ENCODE measurements around the gene MKLN1.
A peak's percentile ranks its signal among the peaks of the same experiment; 100 is the strongest.

MKLN1 gene

DNA sequence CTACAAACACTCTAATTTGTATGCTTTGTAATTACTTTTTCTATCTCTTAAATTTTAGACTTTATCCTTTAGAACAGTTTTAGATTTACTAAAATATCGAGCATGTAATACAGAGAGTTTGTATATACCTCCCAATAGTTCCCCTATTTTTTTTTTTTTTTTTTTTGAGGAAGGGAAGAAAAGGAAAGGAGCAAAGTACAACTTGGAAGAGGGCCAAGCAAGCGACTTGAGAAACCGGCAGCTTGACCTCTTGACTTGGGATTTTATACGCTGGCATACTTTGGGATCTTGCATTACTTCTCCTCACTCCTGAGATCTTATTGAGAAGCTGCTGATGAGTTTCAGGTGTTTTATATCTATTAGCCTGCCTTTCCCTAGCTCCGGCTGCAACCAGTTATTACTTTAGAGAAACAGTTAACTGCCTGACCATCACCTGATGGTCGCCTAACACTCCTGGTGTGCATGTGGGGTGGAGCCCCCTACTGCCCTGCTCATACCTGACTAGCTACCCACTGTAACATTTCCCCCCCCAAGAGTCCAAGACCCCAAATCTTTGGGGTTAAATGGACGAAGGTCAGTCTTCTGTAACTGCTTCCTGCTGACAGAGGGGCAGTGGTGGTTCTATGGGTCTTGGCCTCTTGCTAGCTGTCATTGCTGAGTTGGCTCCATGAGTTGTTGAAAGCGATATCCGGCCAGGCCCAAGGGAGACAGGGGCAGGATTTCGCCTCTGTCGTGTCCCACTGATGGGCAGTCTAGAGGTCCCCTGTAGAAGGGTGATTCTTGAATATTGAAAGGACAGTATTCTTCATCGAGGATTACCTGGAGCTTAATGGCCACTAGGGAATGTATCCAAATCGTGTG, 28.5 kb downstream of the MKLN1 start:
- DNase-seq, result no peak

DNA sequence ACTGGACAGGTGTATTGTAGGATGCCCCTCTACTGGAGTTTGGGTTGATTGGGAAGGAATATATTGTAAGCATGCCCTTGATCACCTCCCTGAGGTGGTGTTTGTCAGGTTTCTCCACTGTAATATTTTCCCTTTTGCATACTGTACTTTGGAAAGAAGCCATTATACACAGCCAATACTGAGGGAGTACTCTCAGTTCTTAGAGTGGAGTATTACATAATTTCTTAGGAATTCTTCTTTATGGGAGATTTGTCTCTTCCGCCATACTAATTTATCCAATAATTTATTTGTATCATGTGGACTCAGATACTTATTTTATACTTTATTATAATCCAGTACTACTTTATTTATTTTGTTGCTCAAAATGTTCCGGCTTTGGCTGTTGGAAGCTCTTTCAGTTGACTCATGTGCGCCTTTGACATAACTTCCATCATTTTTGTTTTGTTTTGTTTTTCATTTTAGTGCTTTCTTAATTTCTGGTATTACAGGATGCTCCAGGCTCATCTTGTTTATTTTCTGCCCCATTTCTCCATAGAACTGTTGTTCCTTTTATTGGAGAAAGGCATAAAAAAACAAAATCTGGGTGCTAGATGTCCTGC, 29.7 kb downstream of the MKLN1 start:
- no peak for DNase-seq

DNA sequence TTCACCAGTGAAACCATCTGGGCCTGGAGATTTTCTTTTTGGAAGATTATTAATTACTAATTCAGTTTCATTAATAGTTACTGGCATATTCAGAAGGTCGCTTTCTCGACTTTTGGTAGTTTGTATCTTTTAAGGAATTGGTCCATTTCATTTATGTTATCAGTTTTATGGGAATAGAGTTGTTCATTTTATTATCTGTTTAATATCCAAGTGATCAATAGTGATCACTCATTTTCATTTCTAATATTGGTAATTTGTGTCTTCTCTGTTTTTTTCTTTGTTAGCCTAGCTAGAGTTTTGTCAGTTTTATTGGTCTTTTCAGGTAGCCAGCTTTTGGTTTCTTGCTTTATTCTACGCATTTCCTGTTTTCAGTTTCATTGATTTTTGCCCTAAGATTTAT, 31.0 kb downstream of the MKLN1 start:
- DNase-seq, result no peak

DNA sequence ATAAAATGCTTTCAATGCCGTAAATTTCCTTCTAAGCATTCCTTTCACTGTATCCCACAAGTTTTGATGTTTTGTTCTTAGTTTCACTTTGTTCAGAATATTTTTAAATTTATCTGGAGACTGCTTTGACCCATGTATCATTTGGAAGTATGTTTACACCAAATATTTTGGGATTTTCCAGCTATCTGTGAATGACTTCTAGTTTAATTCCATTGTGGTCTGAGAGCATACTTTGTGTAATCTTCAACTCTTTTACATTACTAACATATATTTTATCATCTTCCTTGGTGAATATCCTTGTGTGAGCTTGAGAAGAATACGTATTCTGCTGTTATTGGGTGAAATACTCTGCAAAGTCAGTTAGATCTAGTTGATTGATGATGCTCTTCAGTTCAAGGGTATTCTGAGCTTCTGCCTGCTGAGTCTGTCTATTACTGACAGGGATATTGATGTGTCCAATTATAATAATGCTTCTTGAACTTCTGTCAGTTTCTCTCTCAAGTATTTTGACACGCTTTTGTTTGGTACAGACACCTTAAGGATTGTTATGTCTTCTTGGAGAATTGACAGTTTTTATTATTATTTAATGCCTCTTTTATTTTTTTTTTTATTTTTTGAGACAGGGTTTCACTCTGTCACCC, 31.6 kb downstream of the MKLN1 start:
- peak; percentile 12 for DNase-seq

DNA sequence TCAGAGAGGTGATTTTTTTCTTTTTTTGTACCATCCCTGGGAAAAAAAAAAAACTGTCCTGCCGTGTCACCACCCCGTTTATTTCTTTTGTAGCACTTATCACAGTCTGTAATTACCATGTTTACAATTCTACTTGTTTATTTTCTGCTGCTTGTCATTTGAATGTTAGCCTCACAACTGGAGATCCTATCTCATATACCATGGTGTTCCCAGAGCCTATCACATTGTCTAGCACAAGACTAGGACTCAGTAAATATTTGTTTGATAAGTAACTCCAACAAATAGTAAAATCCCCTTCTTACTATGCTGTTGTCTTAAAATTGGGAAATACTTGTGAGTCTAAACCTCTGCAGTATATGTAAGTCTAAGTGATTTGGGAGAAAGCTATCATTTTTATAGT, 36.0 kb downstream of the MKLN1 start:
- no peak for DNase-seq

DNA sequence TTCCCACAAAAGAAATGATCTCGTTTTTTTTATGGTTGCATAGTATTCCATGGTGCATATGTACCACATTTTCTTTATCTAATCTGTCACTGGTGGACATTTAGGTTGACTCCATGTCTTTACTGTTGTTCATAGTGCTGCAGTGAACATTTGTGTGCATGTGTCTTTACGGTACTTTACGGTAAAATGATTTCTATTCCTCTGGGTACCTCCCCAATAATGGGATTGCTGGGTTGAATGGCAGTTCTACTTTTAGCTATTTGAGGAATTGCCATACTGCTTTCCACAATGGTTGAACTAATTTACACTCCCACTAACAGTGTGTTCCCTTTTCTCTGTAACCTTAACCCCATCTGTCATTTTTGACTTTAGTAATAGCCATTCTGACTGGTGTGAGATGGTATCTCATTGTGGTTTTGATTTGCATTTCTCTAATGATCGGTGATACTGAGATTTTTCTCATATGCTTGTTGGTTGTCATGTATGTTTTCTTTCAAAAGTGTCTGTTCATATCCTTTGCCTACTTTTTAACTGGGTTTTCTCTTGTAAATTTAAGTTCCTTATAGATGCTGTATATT, 37.2 kb downstream of the MKLN1 start:
- DNase-seq, result no peak

DNA sequence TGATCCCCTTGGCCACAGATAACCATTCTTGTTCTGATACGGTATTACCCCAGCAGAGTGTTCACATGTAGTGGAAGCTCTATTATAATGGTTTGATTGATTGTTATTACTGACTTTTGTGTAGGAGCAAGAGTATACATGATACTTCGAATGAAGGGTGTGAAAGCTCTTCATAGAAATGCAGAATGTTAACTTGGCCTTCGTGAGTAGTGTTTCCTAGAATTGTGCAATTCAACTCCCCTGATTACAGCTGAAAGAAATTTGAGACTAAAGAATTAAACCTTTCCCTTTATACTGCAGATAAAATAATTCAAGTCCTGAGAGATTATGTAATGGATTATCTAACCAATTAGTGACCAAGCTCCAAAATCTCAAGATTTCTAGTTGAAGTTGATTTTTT, 38.2 kb downstream of the MKLN1 start:
- no peak for DNase-seq

DNA sequence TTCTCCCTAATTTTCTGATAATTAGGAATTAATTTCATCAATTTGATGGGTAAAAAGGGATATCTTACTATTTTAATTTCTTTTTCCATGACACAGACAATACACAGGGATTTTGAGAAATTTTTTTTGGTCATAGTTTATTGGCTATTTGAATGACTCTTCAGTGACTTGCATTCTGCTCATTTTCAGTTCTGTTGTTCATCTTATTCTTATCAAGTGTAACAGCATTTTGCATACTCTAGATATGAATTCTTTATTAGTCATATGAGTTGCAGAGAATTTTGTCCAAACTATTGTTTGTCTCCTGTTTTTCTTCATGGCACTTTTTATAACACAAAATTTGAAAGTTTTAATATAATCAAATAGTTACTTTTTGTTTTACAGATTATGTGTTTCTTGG, 41.7 kb downstream of the MKLN1 start:
- DNase-seq, result no peak

DNA sequence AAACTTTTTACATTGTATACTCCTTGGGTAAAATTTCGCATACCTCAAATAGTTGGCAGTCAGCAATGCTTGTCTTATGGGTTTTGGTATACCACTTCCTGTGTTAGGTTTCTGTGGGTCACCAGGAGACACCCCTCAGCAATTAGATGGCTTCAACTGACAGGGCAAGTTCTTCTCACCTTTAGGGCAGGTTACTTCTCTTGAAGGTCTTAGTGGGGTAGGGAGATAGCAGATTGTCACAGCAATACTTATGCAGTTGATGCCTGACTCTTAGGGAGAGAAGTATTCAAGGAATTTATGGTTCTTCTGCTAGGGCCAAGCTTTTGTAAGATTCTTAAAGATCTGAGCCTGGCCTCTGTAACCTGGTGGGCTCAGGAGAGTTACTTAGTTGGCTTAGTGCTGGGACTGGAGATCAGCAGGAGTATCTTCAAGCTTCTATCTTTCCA, 42.9 kb downstream of the MKLN1 start:
- no peak for DNase-seq

DNA sequence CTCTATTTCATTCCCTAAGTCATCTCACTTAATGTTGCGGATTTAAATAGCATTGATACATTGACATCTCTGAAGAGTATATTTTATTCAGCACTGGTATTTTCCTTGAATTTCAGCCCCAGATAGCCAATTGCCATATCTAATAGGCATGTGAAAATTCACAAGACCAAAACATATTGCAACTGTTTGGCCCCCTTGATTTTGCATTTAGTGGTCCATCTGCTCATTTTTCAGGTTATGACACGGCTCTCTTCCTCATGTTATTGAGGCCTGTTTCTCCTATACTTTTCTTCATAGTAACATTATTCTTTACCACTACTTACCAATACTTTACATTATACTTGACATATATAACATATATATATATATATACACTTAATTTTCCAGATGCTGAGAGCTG, 43.7 kb downstream of the MKLN1 start:
- DNase-seq, result no peak

DNA sequence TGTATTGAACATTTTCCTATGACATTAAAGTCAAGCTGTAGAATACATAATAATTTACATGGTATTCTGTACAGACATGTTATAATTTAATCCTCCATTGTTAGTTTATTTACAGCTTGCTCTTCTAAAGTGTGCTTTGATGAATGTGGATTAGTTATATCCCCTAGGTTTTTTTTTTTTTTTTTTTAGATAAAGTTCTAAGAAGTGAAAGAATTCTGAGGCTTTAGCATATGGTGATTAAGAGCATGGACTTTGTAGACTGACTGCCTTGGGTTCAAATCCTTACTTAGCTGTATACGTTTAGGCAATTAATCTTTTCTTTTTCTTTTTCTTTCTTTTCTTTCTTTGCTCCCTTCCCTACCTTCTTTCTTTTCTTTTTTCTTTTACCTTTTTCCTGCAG, 44.9 kb downstream of the MKLN1 start:
- DNase-seq, result no peak

DNA sequence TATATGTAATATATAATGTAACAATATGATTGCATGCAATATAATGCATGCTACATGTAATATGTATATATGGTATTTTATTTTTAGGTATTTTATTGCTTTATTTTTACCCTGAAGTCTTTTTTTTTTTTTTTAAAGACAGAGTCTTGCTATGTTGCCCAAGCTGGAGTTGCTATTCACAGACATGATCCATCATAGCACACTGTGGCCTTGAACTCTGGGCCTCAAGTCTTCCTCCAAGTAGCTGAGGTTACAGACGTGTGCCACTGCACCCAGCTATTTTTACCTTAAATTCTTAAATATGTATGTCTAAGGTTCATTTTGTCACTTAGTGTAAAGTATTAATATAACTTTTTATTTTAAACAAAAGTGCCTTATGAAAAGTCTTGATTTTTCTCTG, 47.1 kb downstream of the MKLN1 start:
- no peak for DNase-seq

DNA sequence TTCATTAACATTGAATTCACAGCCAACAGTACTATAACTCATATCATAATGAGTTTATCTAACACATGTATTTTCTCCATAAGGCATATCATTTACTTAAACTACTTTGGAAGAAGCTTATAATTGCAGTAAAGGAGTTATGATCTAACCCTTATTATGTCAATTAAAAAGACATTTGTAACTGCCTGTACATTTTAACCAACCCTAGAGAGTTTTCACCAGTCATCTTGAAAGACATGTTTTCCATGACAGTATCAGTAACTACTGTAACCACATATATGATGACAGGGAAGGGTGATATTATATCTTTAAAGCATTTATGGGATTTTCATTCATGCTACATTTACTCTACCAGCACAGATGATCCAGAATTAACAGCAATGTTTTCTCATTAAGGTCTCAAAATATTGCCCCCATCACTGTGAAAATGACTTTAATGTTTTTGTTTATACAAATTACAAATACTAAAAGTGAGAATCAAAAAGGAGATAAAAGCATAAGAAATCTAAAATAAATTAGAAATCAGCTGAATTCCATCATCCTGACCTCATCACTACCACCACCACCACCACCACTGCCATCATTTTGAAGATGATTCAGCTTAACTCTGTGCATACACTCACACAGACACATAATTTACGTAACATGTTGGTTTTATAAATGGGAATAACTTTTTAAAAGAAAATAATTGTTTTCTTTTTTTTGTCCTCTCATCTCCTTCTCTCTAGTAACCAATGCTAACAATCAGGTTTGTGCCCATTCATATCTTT, 53.6 kb downstream of the MKLN1 start:
- no peak for DNase-seq

DNA sequence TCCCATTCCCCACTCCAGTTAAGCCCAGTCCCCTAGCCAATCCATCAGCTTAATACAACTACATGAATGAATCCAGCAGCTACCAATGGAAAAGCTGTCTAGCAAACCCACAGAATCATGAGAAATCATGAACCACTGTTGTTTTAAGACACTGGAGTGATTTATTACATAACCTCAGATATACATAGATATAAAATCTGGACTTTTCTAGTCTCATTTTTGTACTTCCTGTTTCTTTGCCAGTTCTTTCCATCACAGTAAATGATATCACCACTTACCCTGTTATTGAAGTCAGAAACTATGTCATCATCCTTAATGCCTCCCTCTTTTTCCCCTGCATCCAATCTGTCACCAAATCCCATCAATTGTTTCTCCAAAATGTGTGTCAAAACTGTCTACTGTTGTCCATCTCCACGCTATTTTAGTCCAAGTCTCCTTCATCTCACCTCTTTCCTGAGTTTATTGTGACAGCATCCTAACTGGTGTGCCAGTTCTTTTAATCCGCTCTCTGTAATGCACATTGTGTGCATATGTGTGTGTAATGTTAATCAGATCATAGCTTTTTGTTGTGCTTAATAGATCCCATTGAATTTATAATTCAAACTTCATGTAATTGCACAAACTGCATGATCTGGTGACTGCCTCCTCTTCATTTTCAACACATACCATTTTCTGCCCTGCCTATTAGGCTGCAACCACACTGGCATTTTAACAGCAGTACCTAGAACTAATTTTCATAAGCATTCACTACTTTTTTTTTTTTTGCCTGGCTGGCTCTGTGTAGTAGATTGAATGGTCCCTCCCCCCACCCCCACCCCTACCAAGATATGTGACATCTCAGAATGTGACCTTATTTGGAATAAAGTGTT, 56.0 kb downstream of the MKLN1 start:
- DNase-seq, result no peak

DNA sequence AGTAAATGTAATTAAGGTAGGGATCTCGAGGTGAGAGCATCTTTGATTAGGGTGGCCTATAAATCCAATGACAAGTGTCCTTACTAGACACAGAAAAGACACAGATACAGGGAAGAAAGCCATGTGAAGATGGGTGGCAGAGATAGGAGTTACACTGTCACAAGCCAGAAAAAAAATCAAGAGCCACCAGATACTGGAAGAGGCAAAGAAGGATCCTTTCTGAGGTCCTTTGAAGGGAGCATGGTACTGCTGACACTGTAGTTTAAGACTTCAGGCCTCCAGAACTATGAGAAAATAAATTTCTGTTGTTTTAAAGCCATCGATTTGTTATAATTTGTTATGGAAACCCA, 56.6 kb downstream of the MKLN1 start:
- no peak for DNase-seq

DNA sequence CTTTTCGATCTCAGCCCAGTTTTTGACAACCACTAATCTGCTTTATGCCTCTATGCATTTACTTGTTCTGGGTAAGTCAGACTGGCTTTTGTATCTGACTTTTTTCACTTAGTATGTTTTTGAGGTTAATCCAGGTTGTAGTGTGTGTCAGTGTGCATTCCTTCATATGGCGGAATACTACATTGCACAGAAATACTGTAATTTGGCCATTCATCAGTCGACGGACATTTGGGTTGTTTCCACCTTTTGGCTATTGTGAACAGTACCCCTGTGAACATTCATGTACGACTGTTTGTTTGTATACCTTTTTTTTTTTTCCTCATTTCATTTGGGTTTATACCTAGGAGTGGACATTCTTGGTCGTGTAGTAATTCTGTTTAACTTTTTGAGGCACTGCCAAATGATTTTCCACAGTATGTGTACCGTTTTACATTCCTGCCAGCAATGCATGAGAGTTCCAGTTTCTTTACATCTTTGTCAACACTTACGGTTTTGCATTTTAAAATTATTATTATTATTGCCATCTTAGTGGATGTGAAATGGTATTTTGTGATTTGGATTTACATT, 57.4 kb downstream of the MKLN1 start:
- DNase-seq, result no peak

DNA sequence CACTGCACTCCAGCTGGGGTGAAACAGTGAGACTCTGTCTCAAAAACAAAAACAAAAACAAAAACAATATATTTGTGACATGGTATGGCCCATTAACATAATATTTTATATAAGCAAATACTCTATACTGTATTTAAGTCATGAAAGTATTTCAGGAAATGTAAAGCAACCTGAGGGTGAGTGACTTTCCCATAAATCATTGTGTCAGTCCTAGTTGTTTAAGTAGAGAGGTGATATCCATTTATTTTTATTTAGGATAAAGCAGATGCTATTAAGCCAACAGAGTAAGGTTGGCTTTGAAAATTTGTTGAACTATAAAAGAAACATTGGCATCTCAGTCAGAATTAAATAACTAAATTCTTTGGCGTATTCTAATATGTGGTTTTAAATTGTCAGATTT, 60.5 kb downstream of the MKLN1 start:
- DNase-seq, result no peak

DNA sequence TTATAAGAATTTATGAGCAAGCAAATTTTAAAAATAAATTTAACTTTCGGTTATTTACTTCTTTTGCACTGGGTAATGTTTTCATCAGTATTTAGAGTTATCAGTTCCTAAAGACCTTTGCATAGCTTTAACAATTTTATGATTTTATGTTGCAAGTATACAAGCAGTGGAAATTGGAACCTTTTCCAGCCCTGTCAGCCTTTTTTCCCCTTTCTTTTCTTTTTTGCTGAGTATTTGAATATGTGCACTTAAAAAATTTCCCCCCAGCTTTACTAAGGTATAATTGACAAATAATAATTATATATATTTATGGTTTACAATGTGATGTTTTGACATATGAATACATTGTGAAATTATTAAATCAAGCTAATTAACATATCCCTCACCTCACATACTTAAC, 62.6 kb downstream of the MKLN1 start:
- DNase-seq, result no peak

DNA sequence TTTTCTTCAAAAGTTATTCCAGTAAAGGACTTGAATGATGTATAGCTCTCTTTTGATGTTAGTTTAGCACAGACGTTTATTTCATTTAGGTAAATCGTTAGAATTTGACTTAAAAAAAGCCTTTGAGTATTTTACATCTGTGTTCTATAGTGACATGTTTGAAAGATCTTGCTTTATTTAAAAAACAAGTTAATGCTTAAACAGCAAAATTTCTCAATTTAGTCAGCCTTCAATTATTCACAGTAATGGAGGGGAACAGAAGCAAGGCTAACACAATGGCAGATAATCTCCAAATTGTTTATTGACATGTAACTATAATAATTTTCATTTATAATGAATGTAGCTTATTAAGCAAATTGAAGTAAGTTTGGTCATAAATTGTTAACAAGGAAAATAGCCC, 63.5 kb downstream of the MKLN1 start:
- DNase-seq, result no peak

DNA sequence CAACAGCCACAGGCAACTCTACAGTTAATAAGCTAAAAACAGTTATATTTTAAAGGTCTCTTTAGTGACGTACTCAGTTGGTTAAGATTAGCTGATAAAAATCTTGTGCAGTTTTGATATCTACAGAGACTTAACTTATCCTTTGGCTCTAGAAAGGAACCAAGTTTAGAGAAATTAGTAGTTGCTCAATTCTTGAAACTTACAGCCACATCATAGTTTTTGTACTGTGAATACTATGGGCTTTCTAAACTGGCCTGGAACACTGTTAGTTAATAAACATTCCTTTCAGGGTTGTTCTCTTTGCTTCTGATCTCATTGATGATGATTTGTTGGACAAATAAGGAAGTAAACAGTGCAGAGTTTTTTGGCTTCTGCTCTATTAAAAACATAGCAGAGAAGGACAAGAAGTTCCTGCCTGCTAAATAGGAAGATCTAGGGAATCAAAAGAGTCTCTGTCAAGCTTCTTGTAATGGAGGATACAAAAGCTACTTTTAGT, 73.1 kb downstream of the MKLN1 start:
- no peak for DNase-seq

DNA sequence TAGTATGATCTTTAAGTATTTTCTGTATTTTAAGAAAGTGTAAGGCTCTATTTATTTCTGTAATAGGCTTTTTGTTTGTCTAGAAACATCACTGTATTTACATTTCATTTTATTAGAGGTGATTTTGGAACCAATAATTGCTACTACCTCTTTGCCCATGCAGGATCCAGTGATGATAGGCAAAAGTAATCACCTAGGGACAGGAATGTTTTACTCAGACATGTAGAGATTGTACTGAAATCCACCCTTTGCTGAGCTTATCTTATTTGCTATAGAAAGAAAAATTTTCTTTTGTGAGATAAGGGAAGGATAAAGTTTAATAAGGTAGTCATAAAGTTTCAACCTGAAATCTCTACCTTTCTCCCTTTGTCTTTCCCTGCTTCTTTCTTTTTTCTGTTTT, 73.5 kb downstream of the MKLN1 start:
- no peak for DNase-seq

DNA sequence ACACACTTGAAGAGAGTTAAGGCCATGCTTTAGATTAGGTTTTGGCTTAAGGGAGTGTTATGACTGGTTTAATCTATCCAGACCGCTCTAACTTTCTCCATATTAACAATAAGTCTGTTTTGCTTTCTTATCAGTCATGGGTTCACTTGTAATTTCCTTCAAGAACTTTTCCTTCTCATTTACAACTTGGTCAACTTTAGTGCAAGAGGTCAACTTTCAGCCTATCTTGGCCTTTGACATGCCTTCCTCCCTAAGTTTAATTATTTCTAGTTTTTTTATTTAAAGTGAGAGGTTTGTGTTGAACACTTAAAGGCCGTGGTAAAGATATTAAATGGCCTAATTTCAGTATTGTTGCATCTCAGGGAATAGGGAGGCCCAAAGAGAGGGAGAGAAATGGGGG, 75.6 kb downstream of the MKLN1 start:
- no peak for DNase-seq
